Vagina (tissue), 2 donors: ENCODE data around the gene TENT5C. TPM values are rescaled to one million over a fixed set of nuclear protein-coding genes. Genes with fewer than 3 reads are reported as not detected.

Source experiments
- DNase-seq, 2 donors: peaks; one replicate each; pipeline ENCODE4 v3.0.0-alpha.2; 2017; ENCODE audit errors: extremely low spot score in 2 of 2
- H3K27ac ChIP-seq: fragments of 200-600 bp; sonication (generic); one replicate; pipeline ENCODE4 v1.5.1; 2019
- H3K27me3 ChIP-seq: fragments of 200-600 bp; sonication (generic); one replicate; pipeline ENCODE4 v1.5.1; 2019
- H3K36me3 ChIP-seq, 2 donors: fragments of 200-600 bp; sonication (generic); one replicate each; pipeline ENCODE4 v1.5.1; 2017 to 2019
- H3K4me1 ChIP-seq: fragments of 200-600 bp; sonication (generic); one replicate; pipeline ENCODE4 v1.5.1; 2019
- H3K4me3 ChIP-seq, 2 donors: fragments of 200-600 bp; sonication (generic); 1 replicate in 1 of 2; 2 replicates in 1 of 2; pipeline ENCODE4 v1.5.1; 2016 to 2019
- H3K9me3 ChIP-seq: fragments of 200-600 bp; sonication (generic); one replicate; pipeline ENCODE4 v1.5.1; 2019
- POLR2A ChIP-seq, 2 donors: fragments of 450-650 bp; IDR thresholded peaks; one replicate each; pipeline ENCODE4 v1.6.1; 2017; ENCODE audit warnings: antibody characterized with exemption in 2 of 2, mild to moderate bottlenecking in 2 of 2, moderate library complexity in 2 of 2
- POLR2AphosphoS5 ChIP-seq, 2 donors: sonication (generic); formaldehyde crosslinking; IDR thresholded peaks; one replicate each; pipeline ENCODE4 v1.9.0; 2017; ENCODE audit warnings: antibody characterized with exemption in 2 of 2, mild to moderate bottlenecking in 2 of 2, low read depth in 1 of 2; ENCODE audit not compliant: insufficient read depth in 1 of 2
- intact Hi-C: fragments of 100-400 bp; cut with DNase I; formaldehyde crosslinking; loops from one replicate; pipeline ENCODE4 v1.15.1; 2023
- total RNA-seq: library from RNA; depleted of rRNA; stranded (reverse); fragments of >200 nt; gene quantifications from one replicate; pipeline ENCODE4 v1.2.3, GENCODE V29; 2016
- TF ChIP-seq, protein P1 (sequence below), 3 experiments: fragments of 450-650 bp in 2 of 3; fragments of 200-600 bp in 1 of 3; sonication (generic) in 1 of 3; IDR thresholded peaks; one replicate each; pipeline ENCODE4 v1.5.1; 2017 to 2019; ENCODE audit warnings: antibody characterized with exemption in 3 of 3, mild to moderate bottlenecking in 2 of 3, moderate library complexity in 2 of 3

The TENT5C gene
- total RNA-seq, 1 donor from 2014 or later, result 4.2 TPM

DNA sequence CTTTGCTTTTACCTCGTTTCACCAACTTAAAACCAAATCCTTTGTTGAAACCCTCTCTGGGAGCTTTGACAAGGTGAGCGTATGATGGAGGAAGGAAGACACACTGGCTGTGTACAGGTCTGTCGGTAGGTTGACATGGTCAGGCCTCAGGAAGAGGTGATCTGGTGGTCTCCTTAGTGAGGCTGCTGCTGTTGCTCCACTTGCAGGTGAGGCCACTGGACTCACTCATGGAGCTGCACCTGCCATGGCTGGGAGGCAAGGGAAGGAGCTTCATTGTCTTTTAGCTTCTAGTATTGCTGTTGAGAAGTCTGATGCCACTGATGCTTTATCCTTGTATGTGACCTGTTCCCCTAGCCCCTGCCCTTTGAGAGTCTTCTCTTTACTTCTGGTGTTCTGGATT, 35.7 kb downstream of the TENT5C start:
- Histone ChIP-seq H3K9me3 (no peaks in the 10 kb centered on the region), H3K4me3 (no peak overlapping the region), H3K27me3 (no peaks in the 10 kb centered on the region), H3K36me3 (no peaks in the 10 kb centered on the region), H3K27ac (no peak overlapping the region), H3K4me1 (no peaks in the 10 kb centered on the region)
- no peak for DNase-seq
- TF ChIP-seq POLR2AphosphoS5 (IDR thresholded peaks at IDR 0.05; ENCODE audit: insufficient read depth in 1 of 2, low read depth in 1 of 2) (no peak), POLR2A (IDR thresholded peaks at IDR 0.05) (no peak)
- TF ChIP-seq, protein P1, sequence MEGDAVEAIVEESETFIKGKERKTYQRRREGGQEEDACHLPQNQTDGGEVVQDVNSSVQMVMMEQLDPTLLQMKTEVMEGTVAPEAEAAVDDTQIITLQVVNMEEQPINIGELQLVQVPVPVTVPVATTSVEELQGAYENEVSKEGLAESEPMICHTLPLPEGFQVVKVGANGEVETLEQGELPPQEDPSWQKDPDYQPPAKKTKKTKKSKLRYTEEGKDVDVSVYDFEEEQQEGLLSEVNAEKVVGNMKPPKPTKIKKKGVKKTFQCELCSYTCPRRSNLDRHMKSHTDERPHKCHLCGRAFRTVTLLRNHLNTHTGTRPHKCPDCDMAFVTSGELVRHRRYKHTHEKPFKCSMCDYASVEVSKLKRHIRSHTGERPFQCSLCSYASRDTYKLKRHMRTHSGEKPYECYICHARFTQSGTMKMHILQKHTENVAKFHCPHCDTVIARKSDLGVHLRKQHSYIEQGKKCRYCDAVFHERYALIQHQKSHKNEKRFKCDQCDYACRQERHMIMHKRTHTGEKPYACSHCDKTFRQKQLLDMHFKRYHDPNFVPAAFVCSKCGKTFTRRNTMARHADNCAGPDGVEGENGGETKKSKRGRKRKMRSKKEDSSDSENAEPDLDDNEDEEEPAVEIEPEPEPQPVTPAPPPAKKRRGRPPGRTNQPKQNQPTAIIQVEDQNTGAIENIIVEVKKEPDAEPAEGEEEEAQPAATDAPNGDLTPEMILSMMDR (IDR thresholded peaks at IDR 0.05), result no peak
- intact Hi-C loops, result no loop called here

DNA sequence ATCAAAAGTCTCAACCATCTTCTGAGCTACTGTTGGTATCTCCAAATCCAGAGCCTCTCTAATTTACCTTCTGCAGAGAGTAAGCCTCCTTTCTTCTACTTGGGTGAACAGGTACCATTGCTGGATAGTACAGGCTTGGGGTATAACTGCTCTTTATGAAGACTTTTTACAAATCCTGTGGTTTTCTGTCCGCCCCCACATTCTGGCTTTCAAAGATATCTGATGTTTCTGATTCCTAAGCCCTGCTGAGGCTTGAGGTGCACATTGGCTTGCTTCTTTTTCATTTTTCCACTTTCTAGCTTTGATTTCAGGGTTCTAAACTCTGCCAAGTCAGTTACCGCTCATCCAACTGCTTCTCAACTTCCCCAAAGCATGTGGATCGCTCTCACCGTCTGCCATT, 37.1 kb downstream of the TENT5C start:
- no peaks in the 10 kb centered on the region for H3K9me3 ChIP-seq
- no peak overlapping the region for H3K4me3 ChIP-seq
- TF ChIP-seq POLR2AphosphoS5 (IDR thresholded peaks at IDR 0.05; ENCODE audit: insufficient read depth in 1 of 2, low read depth in 1 of 2), result no peak
- TF ChIP-seq, protein P1 (IDR thresholded peaks at IDR 0.05), result no peak
- no peak for TF ChIP-seq POLR2A (IDR thresholded peaks at IDR 0.05)
- H3K27me3 ChIP-seq, result no peaks in the 10 kb centered on the region
- H3K4me1 ChIP-seq, result no peaks in the 10 kb centered on the region
- no peak for DNase-seq
- H3K36me3 ChIP-seq, result no peaks in the 10 kb centered on the region
- intact Hi-C loops, result no loop called here
- no peak overlapping the region for H3K27ac ChIP-seq

DNA sequence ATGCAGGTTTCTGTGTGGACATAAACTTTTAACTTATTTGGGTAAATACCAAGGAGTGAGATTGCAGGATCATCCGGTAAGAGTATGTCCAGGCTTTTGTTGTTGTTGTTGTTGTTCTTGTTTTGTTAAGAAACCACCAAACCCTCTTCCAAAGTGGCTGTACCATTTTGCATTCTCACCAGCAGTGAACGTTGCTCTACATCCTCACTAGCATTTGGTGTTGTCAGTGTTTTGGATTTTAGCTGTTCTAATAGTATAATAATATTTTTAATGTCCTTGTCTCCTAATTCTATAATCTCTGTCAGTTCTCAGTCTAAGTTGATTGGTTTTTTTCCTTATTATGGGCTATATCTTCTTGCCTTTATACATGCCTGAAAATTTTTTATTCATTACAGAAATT, 37.8 kb downstream of the TENT5C start:
- Histone ChIP-seq H3K36me3 (no peaks in the 10 kb centered on the region), H3K27me3 (no peaks in the 10 kb centered on the region), H3K4me3 (no peak overlapping the region), H3K9me3 (no peaks in the 10 kb centered on the region), H3K4me1 (no peaks in the 10 kb centered on the region), H3K27ac (no peak overlapping the region)
- TF ChIP-seq POLR2A (IDR thresholded peaks at IDR 0.05), result no peak
- TF ChIP-seq, protein P1 (IDR thresholded peaks at IDR 0.05), result no peak
- no peak for TF ChIP-seq POLR2AphosphoS5 (IDR thresholded peaks at IDR 0.05; ENCODE audit: insufficient read depth in 1 of 2, low read depth in 1 of 2)
- intact Hi-C loops, result no loop called here
- DNase-seq, result no peak

DNA sequence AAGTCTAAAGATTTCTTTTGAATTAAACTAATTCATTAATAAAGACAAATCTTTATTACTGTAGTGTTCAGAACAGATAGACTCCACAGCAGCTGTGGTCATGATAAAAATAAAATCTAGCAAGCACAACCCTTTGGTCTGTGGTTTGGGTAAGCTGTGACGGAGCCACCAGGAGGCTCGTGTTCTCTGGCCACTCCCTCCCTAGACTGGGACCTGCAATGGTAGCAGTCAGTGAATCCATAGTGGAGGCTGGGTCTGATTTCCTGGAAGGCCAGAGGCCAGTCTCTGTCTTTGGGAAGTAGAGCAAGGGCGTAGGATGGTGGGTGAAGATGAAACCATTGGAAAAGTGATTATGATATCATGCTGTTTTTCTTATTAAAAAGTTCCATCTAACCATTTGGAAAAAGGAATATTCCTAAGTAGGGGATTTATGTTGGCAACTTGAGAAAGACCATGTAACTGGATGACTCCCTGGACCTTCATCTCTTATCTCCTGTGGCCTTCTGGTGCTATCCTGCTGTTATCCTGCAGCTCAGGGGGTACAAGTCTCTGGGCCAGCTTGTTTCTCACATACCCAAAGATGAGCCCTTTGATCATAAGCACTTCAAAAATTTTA, 39.0 kb downstream of the TENT5C start:
- Histone ChIP-seq H3K4me1 (no peaks in the 10 kb centered on the region), H3K27me3 (no peaks in the 10 kb centered on the region), H3K9me3 (no peaks in the 10 kb centered on the region), H3K4me3 (no peak overlapping the region), H3K36me3 (no peaks in the 10 kb centered on the region), H3K27ac (no peak overlapping the region)
- intact Hi-C loops, result no loop called here
- TF ChIP-seq POLR2A (IDR thresholded peaks at IDR 0.05) (no peak), POLR2AphosphoS5 (IDR thresholded peaks at IDR 0.05; ENCODE audit: insufficient read depth in 1 of 2, low read depth in 1 of 2) (no peak)
- TF ChIP-seq, protein P1 (IDR thresholded peaks at IDR 0.05), result no peak
- no peak for DNase-seq

DNA sequence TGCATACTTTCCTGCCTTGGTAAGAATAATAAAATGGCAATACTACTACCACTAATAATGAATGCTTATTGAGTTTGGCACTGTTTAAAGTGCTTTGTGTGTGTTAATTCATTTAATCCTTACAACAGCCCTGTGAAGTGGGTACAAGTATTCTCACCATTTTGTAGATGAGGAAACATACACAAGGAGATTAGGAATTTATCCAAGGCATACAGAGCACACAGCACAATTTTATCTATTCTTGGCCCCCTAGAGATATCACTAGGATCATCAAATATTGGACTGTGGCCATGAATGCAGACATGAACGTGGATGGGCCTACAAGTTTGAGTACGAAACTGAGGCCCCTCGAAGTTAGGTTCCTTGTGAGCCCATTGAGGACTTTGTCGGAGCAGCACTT, 39.5 kb downstream of the TENT5C start:
- Histone ChIP-seq H3K4me1 (no peaks in the 10 kb centered on the region), H3K9me3 (no peaks in the 10 kb centered on the region), H3K36me3 (no peaks in the 10 kb centered on the region), H3K27me3 (no peaks in the 10 kb centered on the region), H3K27ac (no peak overlapping the region), H3K4me3 (no peak overlapping the region)
- intact Hi-C loops, result no loop called here
- TF ChIP-seq, protein P1 (IDR thresholded peaks at IDR 0.05), result no peak
- no peak for TF ChIP-seq POLR2A (IDR thresholded peaks at IDR 0.05)
- TF ChIP-seq POLR2AphosphoS5 (IDR thresholded peaks at IDR 0.05; ENCODE audit: insufficient read depth in 1 of 2, low read depth in 1 of 2), result no peak
- no peak for DNase-seq
